Cortex of kidney (tissue), 1 donor: ENCODE results near the gene POLR1A.
"Not testable (repeated sequence)": the region's sequence is repeated elsewhere in the genome, so short reads cannot be mapped to it uniquely, and the experiment has no call there.

Source experiments
- DNase-seq: peaks from one replicate; lab custom pipeline; 2025; lab: John Stamatoyannopoulos, UW

Gene POLR1A

DNA sequence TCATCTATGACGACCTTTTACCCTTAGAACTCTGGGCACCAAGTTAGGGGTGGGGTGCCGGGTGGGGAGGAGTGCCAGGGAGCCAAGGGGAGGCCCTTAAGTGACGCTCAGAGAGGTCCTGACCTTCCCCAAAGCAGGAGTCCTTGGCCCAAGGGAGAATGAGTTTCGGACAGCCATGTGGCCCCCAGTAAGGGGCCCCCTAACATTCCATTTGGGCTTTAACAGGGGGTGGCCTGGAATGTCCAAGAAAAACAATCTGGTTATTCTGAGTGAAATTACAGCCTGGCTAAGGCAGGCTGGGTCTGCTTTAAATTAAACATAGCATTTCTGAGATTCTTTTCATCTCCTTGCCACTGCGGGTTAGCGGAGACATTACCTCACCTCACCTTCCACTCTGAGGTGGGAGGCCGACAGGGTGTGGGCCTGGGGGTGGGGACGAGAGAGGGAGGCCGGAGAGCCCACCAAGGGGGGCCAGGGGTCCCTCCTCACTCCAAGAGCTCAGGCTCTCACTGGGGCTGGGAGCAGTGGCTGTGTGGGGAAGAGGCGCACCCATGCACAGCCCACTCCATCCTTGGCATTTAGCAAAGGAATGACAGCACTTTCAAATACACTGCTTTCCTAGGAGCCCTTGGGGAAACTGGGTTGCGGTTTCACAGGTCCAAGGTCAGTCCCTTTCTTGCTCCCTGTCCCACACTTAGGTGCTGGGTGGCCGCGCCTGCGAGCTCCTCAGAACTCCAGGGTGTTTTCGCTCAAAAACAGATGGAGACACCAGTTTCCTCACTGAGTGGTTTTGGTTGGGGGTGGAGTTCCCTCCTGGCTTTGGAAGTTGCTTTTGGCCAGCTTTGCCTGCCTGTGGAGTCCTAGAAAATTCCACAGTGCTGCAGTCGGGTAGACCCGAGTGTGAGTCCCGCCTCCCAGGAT, 107.4 kb downstream of the POLR1A start:
- DNase-seq: no peak

DNA sequence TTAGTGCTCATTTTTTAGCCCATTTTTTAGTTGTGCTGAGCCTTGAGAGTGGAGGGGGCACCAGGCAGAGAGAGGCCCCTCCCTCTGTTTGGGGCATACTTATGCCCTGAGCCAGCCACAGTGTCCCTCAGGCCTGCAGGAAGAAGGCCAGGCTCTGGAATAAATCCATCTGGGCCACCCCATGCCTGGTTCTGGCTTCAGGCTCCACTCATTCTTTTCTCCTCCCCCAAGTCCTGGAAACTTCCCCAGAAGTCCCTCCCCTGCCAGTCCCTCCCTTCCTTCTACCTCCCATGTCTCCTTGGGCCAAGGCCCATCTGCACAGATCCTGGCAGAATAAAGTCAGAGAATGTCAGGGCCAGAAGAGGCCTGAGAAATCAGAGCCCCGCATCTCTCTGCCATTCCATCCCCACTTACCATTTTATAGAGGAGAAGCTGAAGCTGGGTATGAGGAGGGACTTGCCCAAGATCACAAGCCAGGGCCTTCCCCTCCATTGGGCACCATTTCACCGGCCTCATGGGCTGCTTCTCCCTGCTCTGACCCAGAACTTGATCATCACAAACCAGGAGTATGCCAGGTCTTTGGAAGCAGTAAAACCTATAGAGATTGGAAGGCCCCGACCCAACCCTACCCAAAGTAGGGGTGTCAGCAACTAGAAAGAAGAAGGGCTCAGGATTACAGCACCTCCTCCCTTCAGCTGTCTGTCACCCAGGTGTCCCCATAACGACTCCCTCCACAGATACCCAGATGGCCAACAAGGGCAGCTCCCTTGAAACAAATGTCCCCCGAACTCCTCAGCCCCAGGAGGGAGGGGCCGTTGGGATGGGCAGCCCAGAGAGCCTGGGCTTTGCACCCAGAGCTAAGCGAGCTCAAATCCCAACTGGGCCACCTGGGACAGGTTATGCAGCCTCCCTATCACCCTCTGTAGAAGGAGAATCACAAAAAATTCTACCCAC, 108.4 kb downstream of the POLR1A start:
- DNase-seq: no peak

DNA sequence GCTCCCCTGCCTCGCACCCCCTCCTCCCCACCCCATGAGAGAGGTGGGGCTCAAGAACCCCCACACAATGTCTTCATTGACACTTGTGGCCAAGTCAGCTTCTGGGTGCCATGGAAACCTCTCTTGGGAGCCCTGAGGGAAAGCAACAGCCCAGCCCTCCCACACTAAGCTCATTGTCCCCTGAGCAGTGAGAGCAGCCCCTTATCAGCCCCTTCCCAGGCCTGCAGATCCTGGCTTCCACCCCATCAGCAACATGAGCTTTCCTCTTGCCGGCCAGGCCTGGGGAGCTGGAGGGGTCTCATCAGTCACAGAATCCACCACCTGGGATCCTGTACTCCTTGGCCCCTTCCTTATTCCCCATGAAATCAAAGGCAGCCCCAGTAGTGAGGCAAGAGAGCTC, 109.1 kb downstream of the POLR1A start:
- no peak for DNase-seq

DNA sequence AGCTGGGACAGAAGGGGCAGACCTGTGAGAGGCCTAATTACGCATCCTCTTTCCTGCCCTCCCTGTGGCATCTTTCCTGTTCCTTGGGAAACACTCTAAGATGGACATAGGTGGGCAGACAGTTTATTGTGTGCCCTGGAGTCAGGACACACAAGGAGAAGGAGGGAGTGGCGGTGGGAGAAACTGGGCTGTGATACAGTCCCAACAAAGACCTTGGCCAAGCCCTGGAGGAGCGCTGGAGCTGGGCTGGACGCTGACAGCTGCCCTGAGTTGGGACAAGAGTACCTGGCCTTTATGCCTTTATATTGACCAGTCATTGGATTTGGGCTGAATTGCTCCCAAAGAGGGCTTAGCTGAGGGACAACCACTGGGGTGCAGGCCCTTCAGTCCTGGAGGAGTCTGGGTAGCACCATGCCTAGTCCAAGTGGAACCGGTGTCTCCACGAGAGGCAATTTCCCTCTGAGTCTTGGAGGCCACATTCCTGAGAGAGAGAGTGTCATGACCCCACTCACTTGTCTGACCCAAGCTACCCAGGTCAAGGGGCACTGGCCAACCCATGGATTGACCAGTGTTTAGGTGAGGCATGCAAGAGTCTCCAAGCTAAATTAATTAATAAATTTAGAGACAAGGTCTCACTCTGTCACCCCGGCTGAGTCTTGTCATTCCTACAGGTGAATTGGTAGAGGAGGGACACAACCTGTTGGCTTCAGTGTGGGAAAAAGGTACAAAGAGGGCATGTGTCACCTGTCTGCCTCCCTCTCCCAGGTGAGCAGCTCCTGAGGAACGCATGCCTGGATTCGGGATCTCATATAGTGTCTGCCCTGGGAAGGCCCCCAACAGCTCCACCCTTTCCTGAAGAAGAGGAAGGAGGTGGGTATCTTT, 109.8 kb downstream of the POLR1A start:
- no peak for DNase-seq

DNA sequence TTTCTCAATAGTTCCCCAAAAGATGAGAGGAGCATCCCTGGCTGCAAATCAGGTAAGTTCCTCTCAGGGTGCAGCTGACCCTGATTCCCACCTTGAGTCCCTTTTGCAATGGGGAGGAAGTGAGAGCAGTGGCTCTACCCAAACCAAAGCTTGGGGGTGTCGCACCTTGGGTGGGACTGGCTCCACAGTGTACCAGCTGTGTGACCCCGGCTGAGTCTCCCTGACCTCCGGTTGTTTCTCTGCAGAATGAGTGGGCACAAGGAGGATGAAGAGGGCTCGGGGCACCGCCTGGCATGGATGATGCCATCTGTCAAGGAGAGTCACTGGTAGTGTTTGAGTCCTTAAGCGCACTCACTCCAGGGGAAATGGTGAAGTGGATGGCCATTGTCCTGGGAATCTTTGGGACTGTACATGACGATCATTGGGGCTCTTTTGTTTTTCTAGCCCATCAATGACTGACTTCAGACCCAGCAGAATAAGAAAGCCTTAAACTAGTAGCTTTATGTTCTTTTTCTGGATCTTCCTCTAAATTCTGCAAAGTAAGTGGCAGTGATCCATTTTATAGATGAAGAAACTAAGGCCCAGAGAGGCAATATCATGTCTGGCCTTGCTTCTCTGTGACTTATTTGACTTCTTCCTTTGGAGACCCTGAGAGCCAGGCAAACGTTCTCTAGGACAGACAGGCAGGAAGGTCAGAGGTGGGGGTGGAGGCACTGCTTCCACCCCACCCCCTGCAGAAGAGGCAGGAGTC, 110.6 kb downstream of the POLR1A start:
- no peak for DNase-seq

DNA sequence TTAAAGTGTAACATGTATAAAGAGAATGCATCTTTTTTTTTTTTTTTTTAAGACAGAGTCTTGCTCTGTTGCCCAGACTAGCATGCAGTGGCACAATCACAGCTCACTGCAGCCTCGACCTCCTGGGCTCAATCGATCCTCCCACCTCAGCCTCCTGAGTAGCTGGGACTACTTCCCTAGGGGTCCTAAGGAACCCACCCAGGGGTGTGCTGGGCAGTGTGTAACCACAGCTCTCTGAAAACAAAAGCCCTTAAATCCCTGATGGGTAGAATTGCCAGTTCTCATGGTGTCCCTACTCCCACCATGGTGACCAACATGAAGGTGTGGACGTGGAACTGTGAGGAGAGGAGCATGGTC, 111.3 kb downstream of the POLR1A start:
- no peak for DNase-seq

DNA sequence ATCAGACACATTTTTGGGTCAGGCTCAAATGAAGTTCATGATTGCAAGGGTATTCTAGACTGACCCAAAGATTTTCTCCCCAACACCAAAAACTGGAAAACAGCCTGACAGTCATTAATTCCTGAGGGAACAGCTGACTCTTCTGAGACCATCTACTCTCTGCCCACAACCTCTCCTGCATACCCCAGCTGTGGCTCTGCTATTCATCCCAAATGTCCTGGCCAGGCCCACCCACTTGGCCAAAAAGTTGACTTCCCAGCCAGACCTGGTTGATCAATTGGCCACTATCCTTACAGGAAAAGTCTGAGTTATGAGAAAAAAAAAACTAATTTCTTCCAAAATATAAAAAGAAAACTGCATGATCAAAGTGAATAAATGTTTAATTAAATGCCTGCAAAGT, 113.1 kb downstream of the POLR1A start:
- DNase-seq: no peak

DNA sequence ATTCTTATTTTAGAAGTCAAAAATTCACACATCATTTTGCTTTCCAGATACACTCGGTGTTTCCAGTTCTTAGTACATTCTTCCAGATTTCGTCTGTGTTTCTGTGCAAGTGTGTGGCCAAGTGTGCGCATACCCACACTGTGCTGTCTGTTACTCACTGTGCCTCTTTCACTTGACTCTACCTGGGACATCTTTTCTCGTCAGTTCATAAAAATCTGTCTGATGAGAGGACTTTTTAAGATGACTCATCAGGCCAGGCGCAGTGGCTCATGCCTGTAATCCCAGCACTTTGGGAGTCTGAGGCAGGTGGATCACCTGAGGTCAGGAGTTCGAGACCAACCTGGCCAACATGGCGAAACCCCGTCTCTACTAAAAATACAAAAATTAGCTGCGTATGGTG, 113.6 kb downstream of the POLR1A start:
- not testable (repeated sequence) for DNase-seq

DNA sequence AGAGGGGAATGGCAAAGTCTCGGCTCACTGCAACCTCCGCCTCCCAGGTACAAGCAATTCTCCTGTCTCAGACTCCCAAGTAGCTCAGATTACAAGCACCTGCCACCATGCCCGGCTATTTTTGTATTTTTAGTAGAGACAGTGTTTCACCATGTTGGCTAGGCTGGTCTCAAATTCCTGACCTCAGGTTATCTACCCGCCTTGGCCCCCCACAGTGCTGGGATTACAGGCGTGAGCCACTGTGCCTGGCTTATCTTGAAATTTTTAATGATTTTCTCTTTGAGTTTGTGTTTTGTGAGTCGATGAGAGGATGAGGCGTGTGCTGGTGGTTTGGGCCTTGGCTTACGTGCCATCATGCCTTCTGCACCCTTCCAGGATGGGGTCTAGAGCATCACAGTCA, 115.6 kb downstream of the POLR1A start:
- DNase-seq: no peak

DNA sequence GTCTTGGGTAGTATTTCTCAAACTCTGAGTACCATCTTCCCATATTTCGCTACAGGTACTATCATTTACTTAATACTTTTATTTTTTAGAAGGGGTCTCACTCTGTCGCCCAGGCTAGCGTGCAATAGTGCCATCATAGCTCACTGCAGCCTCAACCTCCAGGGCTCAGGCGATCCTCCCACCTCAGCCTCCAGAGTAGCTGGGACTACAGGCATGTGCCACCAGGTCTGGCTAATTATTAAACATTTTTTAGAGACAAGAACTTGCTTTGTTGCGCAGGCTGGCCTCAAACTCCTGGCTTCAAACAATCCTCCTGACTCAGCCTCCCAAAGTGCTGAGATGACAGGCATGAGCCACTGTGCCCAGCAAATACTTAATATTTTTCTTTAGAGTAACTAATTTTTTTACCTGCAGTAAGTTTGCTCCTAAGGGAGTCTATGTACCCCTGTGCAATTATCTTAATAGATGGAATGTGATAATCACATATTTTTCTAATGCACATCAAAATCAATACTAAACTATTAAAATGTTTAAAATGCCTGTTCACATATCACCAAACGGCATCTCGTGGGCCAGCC, 116.3 kb downstream of the POLR1A start:
- DNase-seq: no peak

DNA sequence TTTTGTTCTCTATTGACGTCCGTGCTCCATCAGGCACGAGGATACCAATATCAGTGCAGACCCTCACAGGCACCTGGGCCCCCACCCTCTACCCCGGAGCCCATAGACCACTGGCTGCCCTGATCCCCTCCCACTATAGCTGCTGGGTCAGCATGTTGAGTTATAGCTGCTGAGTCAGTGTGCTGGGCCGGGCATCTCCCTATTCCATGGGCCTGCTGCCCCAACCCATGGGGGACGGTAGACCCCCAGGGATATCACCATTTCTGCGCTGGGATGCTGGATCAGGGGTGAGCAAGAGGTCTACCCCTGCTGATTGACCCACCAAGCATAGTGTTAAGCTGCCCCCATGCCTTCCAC, 116.8 kb downstream of the POLR1A start:
- DNase-seq: no peak

DNA sequence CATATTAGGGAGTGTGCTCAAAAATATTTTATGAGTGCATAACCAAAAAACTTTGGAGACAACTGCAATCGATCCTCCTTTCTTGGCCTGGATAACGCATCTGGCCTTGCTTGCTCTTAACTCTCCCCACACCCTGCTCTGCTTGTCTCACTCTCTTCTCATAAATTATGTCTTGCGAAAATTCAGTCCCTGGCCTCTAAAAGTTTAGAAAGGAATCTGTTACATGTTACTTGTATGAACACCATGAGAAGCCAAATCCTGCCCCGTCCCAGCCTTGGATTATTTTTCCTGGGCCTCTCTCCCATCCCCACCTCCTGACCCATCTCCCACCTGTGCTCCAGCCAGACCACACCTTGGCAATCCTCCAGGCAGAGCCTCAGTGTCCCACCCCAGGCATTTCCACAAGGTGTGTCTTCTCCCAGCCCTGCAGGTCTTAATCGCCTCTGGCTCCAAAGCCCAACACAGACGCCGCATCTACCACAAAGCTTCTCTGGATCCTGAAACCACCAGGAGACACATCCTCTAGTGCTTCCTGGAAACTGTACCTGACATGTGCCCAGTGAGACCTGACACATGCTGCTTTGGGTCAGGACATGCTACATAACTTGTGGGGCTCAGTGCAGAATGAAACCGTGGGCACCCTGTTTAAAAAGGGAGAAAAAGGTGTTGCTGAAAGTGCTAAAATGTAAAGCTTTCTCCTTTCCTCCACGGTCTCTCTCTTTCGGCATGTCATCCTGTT, 117.3 kb downstream of the POLR1A start:
- DNase-seq: no peak

DNA sequence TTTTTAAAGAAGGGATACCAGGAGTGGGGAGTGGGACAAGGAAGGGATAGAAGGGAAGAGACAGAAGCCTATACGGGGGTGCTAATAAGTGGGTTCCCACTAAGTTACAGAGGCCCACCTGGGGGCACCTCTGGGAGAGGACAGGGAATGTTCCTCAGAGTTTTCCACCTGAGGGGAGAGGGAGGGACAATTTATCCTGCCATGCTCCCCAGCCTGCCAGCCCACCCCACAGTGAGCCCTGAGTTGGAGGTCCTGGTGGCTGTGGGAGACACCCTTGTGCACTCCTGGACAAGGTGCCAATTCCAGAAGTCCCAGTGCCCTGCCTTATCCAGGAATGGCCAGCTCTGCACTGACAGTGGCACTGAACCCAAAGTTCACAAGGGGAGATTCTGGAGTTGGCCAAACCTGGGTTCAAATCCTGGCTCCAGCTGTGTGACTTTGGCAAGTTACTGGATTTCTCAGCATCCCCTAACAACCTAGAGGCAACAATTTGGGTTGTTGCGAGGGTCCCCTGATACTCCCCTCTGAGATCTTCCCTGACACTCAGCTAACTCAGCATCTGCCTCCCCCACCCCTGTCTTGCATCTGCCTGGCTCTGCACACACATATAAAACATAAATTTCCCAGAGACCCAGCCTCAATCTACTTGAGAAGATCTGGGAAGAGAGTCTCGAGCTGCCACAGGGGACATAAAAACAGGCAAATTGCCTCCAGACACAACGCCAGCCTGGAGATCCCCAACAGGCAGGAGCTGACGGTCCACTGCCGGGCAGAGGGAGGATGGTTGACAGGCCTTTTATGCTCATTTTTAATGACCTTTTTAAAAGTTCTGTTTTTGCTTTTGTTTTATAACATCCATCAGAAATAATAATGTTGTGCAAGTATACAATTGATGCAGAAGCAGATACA, 118.2 kb downstream of the POLR1A start:
- DNase-seq: no peak

DNA sequence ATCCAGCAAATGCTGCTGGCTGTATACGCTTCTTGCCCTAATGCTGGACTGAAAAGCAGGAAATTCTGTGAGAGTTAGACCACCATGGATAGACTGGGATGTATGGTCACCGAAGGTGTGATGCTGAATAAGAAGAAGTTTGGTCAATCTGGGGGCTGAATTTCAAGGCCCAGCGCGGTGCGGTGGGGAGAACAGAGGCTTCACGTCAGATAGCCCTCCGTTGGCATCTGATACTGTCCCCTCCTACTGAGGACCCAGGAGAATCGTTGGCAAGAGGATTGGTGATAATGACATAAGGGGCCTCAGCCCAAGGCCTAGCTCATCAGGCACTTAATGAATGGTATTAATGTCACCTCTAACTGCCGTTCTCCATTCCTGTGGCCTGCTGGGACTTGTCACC, 119.6 kb downstream of the POLR1A start:
- DNase-seq: no peak

DNA sequence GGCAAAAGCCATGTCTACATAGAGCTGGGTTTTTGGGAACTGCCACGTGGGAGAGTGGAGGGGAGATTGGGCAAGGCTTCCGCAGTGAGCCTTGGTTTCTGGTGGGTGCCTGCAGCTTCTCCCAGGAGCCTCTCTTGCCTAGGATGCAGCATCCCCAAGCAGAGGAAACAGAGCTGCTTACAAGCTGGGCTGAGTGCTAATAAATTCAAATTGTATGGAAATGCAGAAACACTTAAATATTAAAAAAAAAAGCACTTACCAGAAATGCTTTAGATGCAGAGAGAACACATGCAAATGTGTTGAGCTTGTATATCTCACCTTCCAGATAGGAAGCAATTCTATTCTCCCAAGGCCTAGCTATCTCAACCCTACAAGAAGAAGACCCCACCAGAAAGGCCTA, 120.9 kb downstream of the POLR1A start:
- DNase-seq: no peak

DNA sequence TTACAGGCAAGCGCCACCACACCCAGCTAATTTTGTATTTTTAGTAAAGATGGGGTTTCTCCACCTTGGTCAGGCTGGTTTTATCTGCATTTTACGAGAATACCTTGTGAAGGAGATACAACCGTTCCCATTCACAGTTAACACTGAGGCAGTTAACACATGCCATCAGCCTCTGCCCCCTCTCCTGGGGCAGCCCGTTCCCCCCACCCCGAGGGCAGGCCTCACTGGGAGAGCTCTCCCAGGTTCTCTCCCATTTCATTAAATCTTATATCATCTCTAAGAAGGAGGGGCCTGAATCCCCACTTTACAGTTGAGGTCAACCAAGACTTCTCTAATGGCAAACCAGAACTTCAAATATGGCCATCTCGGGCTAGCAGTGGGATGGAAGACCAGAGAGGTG, 121.9 kb downstream of the POLR1A start:
- DNase-seq: no peak

DNA sequence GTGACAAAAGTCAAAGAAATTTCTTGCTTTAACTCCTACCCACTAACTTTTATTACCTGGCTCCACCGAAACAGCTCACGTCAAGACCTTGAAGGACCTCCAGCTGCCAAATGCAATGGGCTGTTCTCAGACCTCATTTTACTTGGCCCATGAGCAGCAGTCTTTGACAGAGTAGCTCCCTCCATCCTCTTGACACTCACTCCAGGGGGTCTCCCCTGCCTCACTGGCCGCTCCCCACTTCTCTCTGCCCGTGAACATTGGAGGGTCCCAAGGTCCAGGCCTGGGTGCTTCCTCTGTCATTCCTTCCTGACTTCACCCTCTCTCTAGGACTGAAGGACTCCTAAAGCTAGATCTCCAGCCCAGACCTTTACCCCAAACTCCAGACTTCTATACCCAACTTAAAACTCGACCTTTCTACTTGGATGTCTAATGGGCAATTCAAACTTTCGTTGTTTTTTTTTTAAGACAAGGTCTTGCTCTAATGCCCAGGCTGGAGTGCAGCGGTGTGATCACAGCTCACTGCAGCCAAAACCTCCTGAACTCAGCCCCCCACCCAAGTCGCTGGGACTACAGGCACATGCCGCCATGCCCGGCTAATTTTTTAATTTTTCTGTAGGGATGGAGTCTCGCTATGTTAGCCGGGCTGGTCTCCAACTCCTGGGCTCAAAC, 124.0 kb downstream of the POLR1A start:
- DNase-seq: no peak
